Erythroblast (primary cell): ENCODE results near the gene STK26.

Experiments used
- GATA1 ChIP-seq: IDR thresholded peaks from 2 replicates; pipeline ENCODE4 v1.6.1; 2011; ENCODE audit warnings: low read depth, mild to moderate bottlenecking, control low read depth, low read length, moderate library complexity
- POLR2A ChIP-seq: IDR thresholded peaks from 2 replicates; pipeline ENCODE4 v1.6.1; 2011; ENCODE audit warnings: mild to moderate bottlenecking, low read length

GRCh38 chrX:132120913-132121312 lies 97.8 kb downstream of the STK26 start:
- no peak for TF ChIP-seq POLR2A
- TF ChIP-seq GATA1: no peak
